HEK293 (cell line): ENCODE results near the gene CNNM1.

Experiments
- CTCF ChIA-PET: fragments of 350-600 bp; formaldehyde crosslinking; extraction: SDS; loops from one replicate; lab custom pipeline; 2021; ENCODE audit warnings: antibody characterized with exemption; lab: Yijun Ruan, JAX
- POLR2A ChIA-PET: fragments of 300-600 bp; formaldehyde crosslinking; extraction: SDS; loops from one replicate; lab custom pipeline; 2020; ENCODE audit warnings: antibody characterized with exemption, inconsistent platforms; lab: Yijun Ruan, JAX
- H3K27ac ChIP-seq: fragments of 200-500 bp; sonication (Bioruptor generic); 2 replicates; pipeline ENCODE4 v1.5.1; 2014; ENCODE audit warnings: low read depth, low read length, control low read depth, inconsistent platforms; ENCODE audit errors: extremely low read depth
- H3K36me3 ChIP-seq, 2 experiments: fragments of 200-500 bp in 1 of 2; sonication (Bioruptor generic) in 1 of 2; 1 replicate in 1 of 2; 2 replicates in 1 of 2; pipeline ENCODE4 v1.5.1; 2014 to 2017; ENCODE audit warnings: inconsistent platforms in 2 of 2, low read length in 2 of 2; ENCODE audit not compliant: control insufficient read depth in 2 of 2, insufficient read depth in 1 of 2
- H3K4me1 ChIP-seq: fragments of 200-500 bp; sonication (Bioruptor generic); 2 replicates; pipeline ENCODE4 v1.5.1; 2014; ENCODE audit warnings: mild to moderate bottlenecking, low read length, inconsistent platforms; ENCODE audit not compliant: control insufficient read depth, insufficient read depth
- H3K4me3 ChIP-seq: 2 replicates; pipeline ENCODE4 v1.5.1; 2011; ENCODE audit warnings: low read depth, mild to moderate bottlenecking, control low read depth, low read length, moderate library complexity
- H3K9me3 ChIP-seq: fragments of 200-500 bp; sonication (Bioruptor generic); 2 replicates; pipeline ENCODE4 v1.5.1; 2014; ENCODE audit warnings: low read depth, low read length, inconsistent platforms; ENCODE audit not compliant: control insufficient read depth, insufficient read depth
- BCL11A ChIP-seq: fragments of 450-650 bp; formaldehyde crosslinking; IDR thresholded peaks from 2 replicates; pipeline ENCODE4 v1.5.1; 2016; ENCODE audit warnings: low read depth, missing biosample characterization, missing genetic modification characterization
- BCL11B ChIP-seq: fragments of 450-650 bp; formaldehyde crosslinking; IDR thresholded peaks from 2 replicates; pipeline ENCODE4 v1.5.1; 2016; ENCODE audit warnings: low read depth, missing biosample characterization, missing genetic modification characterization
- GLIS1 ChIP-seq: fragments of 450-650 bp; formaldehyde crosslinking; IDR thresholded peaks from 2 replicates; pipeline ENCODE4 v1.5.1; 2016; ENCODE audit warnings: missing biosample characterization, missing genetic modification characterization
- HOXA7 ChIP-seq: sonication (generic); formaldehyde crosslinking; IDR thresholded peaks from 2 replicates; pipeline ENCODE4 v1.8.1; 2022; ENCODE audit warnings: missing genetic modification reagents, borderline replicate concordance
- OSR2 ChIP-seq: fragments of 450-650 bp; formaldehyde crosslinking; IDR thresholded peaks from 2 replicates; pipeline ENCODE4 v1.5.1; 2016; ENCODE audit warnings: missing biosample characterization, missing genetic modification characterization
- WT1 ChIP-seq: fragments of 450-650 bp; formaldehyde crosslinking; IDR thresholded peaks from 2 replicates; pipeline ENCODE4 v1.5.1; 2016; ENCODE audit warnings: missing biosample characterization, missing genetic modification characterization
- ZBTB11 ChIP-seq: fragments of 450-650 bp; formaldehyde crosslinking; conservative IDR thresholded peaks from 2 replicates; pipeline ENCODE4 v1.5.1; 2016; ENCODE audit warnings: low read depth, missing biosample characterization, missing genetic modification characterization
- ZFP37 ChIP-seq: fragments of 450-650 bp; formaldehyde crosslinking; IDR thresholded peaks from 2 replicates; pipeline ENCODE4 v1.5.1; 2016; ENCODE audit warnings: missing biosample characterization, missing genetic modification characterization
- ZNF121 ChIP-seq: fragments of 450-650 bp; formaldehyde crosslinking; IDR thresholded peaks from 2 replicates; pipeline ENCODE4 v1.5.1; 2016; ENCODE audit warnings: missing biosample characterization, missing genetic modification characterization
- ZNF169 ChIP-seq: fragments of 450-650 bp; formaldehyde crosslinking; IDR thresholded peaks from 2 replicates; pipeline ENCODE4 v1.5.1; 2016; ENCODE audit warnings: missing biosample characterization, missing genetic modification characterization
- ZNF391 ChIP-seq: fragments of 450-650 bp; formaldehyde crosslinking; IDR thresholded peaks from 2 replicates; pipeline ENCODE4 v1.5.1; 2016; ENCODE audit warnings: low read depth, missing biosample characterization, missing genetic modification characterization, borderline replicate concordance
- ZNF394 ChIP-seq: fragments of 450-650 bp; formaldehyde crosslinking; IDR thresholded peaks from 2 replicates; pipeline ENCODE4 v1.5.1; 2016; ENCODE audit warnings: missing biosample characterization, missing genetic modification characterization, mild to moderate bottlenecking, moderate library complexity, borderline replicate concordance
- ZNF426 ChIP-seq: fragments of 450-650 bp; formaldehyde crosslinking; IDR thresholded peaks from 2 replicates; pipeline ENCODE4 v1.5.1; 2017; ENCODE audit warnings: missing biosample characterization, missing genetic modification characterization, mild to moderate bottlenecking, inconsistent platforms, moderate library complexity
- ZNF521 ChIP-seq: fragments of 450-650 bp; formaldehyde crosslinking; IDR thresholded peaks from 2 replicates; pipeline ENCODE4 v1.5.1; 2017; ENCODE audit warnings: missing biosample characterization, mild to moderate bottlenecking, missing genetic modification characterization
- ZNF580 ChIP-seq: fragments of 450-650 bp; formaldehyde crosslinking; IDR thresholded peaks from 2 replicates; pipeline ENCODE4 v1.5.1; 2016; ENCODE audit warnings: missing biosample characterization, missing genetic modification characterization
- ZNF596 ChIP-seq: fragments of 450-650 bp; IDR thresholded peaks from 2 replicates; pipeline ENCODE4 v1.5.0; 2018; ENCODE audit warnings: missing biosample characterization, mild to moderate bottlenecking, missing genetic modification characterization, moderate library complexity
- ZNF639 ChIP-seq: fragments of 450-650 bp; formaldehyde crosslinking; IDR thresholded peaks from 2 replicates; pipeline ENCODE4 v1.5.1; 2016; ENCODE audit warnings: missing biosample characterization, missing genetic modification characterization
- ZNF658 ChIP-seq: fragments of 450-650 bp; formaldehyde crosslinking; IDR thresholded peaks from 2 replicates; pipeline ENCODE4; 2016; ENCODE audit warnings: missing biosample characterization, missing genetic modification characterization
- ZNF76 ChIP-seq: fragments of 450-650 bp; formaldehyde crosslinking; IDR thresholded peaks from 2 replicates; pipeline ENCODE4; 2016; ENCODE audit warnings: low read depth, missing biosample characterization, missing genetic modification characterization, borderline replicate concordance
- ZNF777 ChIP-seq: fragments of 450-650 bp; formaldehyde crosslinking; IDR thresholded peaks from 2 replicates; pipeline ENCODE4 v1.5.1; 2017; ENCODE audit warnings: missing biosample characterization, missing genetic modification characterization, borderline replicate concordance
- ZSCAN23 ChIP-seq: fragments of 450-650 bp; formaldehyde crosslinking; IDR thresholded peaks from 2 replicates; pipeline ENCODE4 v1.5.1; 2016; ENCODE audit warnings: missing biosample characterization, missing genetic modification characterization
- TF ChIP-seq, protein P1 (sequence below): fragments of 450-650 bp; formaldehyde crosslinking; IDR thresholded peaks from 2 replicates; pipeline ENCODE4 v1.5.1; 2016; ENCODE audit warnings: missing biosample characterization, missing genetic modification characterization
- TF ChIP-seq, protein P2 (sequence below): fragments of 450-650 bp; formaldehyde crosslinking; IDR thresholded peaks from 2 replicates; pipeline ENCODE4 v1.5.1; 2016; ENCODE audit warnings: missing biosample characterization, missing genetic modification characterization
- TF ChIP-seq, protein P3 (sequence below): fragments of 450-650 bp; formaldehyde crosslinking; IDR thresholded peaks from 2 replicates; pipeline ENCODE4 v1.5.1; 2016; ENCODE audit warnings: missing biosample characterization, missing genetic modification characterization

CNNM1 gene

GRCh38 chr10:99426689-99427088, 97.5 kb downstream of the CNNM1 start:
- ChIA-PET CTCF (no interaction called here), POLR2A (no interaction called here)
- Histone ChIP-seq H3K4me1 (peaks cover 6% of the 10 kb centered on the region; the same call in 1 of the 2 replicates), H3K9me3 (no peaks in the 10 kb centered on the region), H3K36me3 (peaks cover 9 to 23% of the 10 kb centered on the region in 2 experiments), H3K27ac (no peak overlapping the region), H3K4me3 (no peak overlapping the region)
- TF ChIP-seq ZNF596 (tag by site-specific recombination) = no peak
- TF ChIP-seq ZNF777 = no peak
- TF ChIP-seq ZSCAN23 (tag by site-specific recombination) = no peak
- TF ChIP-seq ZBTB11 (tag by site-specific recombination) = no peak
- TF ChIP-seq GLIS1 = no peak
- TF ChIP-seq, protein P1, sequence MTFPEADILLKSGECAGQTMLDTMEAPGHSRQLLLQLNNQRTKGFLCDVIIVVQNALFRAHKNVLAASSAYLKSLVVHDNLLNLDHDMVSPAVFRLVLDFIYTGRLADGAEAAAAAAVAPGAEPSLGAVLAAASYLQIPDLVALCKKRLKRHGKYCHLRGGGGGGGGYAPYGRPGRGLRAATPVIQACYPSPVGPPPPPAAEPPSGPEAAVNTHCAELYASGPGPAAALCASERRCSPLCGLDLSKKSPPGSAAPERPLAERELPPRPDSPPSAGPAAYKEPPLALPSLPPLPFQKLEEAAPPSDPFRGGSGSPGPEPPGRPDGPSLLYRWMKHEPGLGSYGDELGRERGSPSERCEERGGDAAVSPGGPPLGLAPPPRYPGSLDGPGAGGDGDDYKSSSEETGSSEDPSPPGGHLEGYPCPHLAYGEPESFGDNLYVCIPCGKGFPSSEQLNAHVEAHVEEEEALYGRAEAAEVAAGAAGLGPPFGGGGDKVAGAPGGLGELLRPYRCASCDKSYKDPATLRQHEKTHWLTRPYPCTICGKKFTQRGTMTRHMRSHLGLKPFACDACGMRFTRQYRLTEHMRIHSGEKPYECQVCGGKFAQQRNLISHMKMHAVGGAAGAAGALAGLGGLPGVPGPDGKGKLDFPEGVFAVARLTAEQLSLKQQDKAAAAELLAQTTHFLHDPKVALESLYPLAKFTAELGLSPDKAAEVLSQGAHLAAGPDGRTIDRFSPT = no peak
- no peak for TF ChIP-seq WT1 (tag by site-specific recombination)
- no peak for TF ChIP-seq ZNF521 (tag by site-specific recombination)
- TF ChIP-seq, protein P2, sequence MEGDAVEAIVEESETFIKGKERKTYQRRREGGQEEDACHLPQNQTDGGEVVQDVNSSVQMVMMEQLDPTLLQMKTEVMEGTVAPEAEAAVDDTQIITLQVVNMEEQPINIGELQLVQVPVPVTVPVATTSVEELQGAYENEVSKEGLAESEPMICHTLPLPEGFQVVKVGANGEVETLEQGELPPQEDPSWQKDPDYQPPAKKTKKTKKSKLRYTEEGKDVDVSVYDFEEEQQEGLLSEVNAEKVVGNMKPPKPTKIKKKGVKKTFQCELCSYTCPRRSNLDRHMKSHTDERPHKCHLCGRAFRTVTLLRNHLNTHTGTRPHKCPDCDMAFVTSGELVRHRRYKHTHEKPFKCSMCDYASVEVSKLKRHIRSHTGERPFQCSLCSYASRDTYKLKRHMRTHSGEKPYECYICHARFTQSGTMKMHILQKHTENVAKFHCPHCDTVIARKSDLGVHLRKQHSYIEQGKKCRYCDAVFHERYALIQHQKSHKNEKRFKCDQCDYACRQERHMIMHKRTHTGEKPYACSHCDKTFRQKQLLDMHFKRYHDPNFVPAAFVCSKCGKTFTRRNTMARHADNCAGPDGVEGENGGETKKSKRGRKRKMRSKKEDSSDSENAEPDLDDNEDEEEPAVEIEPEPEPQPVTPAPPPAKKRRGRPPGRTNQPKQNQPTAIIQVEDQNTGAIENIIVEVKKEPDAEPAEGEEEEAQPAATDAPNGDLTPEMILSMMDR (tag by site-specific recombination) = no peak
- TF ChIP-seq OSR2 (tag by site-specific recombination) = no peak
- TF ChIP-seq BCL11B = no peak
- TF ChIP-seq BCL11A (tag by site-specific recombination) = no peak

DNA sequence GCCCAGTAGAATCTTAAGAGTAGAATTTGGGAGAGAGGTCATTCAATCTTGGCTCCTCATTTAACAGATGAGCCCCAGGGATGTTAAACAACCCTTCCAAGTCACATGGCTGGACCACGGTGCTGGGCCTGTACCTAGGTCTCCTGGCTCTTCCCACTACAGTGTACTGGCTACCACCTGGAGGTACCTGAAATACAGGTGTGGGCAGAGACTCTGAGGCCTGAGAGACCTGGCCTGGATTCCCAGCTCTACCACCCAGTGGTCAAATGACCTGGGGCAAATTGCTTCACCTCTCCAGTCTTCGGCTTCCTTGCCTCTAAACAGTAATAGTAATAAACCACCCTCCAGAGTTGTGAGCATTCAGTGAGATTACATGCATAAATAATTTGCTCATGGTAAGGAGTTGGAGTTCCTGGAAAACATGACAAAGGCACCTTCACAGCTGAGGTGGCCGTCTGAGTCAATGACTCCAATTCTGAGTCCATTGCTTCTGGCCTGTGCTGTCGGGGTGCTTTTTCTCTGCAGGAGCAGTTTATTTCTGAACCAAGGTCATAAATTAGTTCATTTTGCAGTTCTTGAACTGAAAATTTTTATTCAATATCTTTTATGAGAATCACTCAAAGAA, 98.5 kb downstream of the CNNM1 start:
- H3K27ac ChIP-seq = no peak overlapping the region
- ChIA-PET POLR2A (no interaction called here), CTCF (interaction anchor here (1.0 kb wide), 1 partner anchor 132 kb away, joined by 3 read pairs; no protein-coding TSS in a partner anchor)
- peaks cover 9 to 23% of the 10 kb centered on the region in 2 experiments for H3K36me3 ChIP-seq
- TF ChIP-seq ZFP37 (tag by site-specific recombination) = no peak
- no peak for TF ChIP-seq ZNF580
- no peak for TF ChIP-seq ZNF658 (tag by site-specific recombination)
- TF ChIP-seq ZNF169 = no peak
- no peak for TF ChIP-seq ZNF639 (tag by site-specific recombination)
- no peak for TF ChIP-seq ZNF76 (tag by site-specific recombination)
- TF ChIP-seq HOXA7 = no peak
- TF ChIP-seq ZNF426 (tag by site-specific recombination) = no peak
- TF ChIP-seq ZNF391 (tag by site-specific recombination) = no peak
- TF ChIP-seq ZNF394 (tag by site-specific recombination) = no peak
- TF ChIP-seq ZNF121 (tag by site-specific recombination) = no peak
- TF ChIP-seq, protein P3, sequence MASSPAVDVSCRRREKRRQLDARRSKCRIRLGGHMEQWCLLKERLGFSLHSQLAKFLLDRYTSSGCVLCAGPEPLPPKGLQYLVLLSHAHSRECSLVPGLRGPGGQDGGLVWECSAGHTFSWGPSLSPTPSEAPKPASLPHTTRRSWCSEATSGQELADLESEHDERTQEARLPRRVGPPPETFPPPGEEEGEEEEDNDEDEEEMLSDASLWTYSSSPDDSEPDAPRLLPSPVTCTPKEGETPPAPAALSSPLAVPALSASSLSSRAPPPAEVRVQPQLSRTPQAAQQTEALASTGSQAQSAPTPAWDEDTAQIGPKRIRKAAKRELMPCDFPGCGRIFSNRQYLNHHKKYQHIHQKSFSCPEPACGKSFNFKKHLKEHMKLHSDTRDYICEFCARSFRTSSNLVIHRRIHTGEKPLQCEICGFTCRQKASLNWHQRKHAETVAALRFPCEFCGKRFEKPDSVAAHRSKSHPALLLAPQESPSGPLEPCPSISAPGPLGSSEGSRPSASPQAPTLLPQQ (tag by site-specific recombination) = no peak
- no peaks in the 10 kb centered on the region for H3K9me3 ChIP-seq
- H3K4me1 ChIP-seq = peaks cover 6% of the 10 kb centered on the region; the same call in 1 of the 2 replicates
- H3K4me3 ChIP-seq = no peak overlapping the region
